ENCODE measurements around the gene SPRR3.

DNA sequence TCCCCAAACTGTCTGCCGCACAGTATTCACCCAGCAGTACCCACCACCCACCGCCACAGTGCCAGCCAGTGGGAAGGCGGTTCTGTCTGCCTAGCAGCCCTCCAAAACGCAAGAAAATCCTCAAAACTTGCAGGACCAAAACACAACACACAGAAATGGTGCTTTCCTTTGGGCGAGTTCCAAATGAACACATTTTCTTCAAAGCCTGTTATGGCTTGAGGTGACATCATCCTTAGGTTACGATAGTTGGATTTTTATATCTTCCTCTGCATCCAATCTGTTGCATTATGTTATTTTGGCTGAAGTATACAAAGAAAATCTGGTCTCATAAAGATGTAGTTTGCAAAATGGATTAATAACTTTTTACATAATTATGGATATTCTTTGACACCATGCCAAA is 8.4 kb upstream of the SPRR3 start:
- TF ChIP-seq, protein P1, sequence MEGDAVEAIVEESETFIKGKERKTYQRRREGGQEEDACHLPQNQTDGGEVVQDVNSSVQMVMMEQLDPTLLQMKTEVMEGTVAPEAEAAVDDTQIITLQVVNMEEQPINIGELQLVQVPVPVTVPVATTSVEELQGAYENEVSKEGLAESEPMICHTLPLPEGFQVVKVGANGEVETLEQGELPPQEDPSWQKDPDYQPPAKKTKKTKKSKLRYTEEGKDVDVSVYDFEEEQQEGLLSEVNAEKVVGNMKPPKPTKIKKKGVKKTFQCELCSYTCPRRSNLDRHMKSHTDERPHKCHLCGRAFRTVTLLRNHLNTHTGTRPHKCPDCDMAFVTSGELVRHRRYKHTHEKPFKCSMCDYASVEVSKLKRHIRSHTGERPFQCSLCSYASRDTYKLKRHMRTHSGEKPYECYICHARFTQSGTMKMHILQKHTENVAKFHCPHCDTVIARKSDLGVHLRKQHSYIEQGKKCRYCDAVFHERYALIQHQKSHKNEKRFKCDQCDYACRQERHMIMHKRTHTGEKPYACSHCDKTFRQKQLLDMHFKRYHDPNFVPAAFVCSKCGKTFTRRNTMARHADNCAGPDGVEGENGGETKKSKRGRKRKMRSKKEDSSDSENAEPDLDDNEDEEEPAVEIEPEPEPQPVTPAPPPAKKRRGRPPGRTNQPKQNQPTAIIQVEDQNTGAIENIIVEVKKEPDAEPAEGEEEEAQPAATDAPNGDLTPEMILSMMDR (IDR thresholded peaks at IDR 0.05; ENCODE audit: insufficient read depth, low read depth, low read length): no peak
- TF ChIP-seq EZH2 (IDR thresholded peaks at IDR 0.05; ENCODE audit: insufficient read depth, low read length): no peak
